ENCODE results near the gene HBB. TPM values are rescaled to one million over a fixed set of nuclear protein-coding genes. Genes with fewer than 3 reads are reported as not detected.
A peak's percentile ranks its signal among the peaks of the same experiment; 100 is the strongest.

HBB gene
- total RNA-seq, 1 experiment from 2014 or later: not detected

DNA sequence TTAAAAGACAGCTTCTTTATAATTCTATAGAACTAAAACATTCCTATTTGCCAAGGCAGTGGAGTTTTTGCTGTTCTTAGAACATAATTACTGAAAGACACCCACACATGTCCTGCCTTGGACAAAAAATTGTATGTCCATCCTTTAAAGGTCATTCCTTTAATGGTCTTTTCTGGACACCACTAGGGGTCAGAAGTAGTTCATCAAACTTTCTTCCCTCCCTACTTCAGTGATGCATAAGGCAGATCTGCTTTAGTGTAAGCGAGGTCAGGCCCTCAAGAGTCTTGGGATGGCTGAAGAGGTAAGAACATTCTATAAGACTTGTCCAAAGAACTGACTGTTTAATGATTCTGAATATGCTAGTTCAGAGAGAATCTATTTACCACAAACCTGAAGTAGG, 22.1 kb downstream of the HBB start:
- Histone ChIP-seq H3K4ac (ENCODE audit: low read depth, low read length) (no peak overlapping the region), H4K8ac (replicated peaks; ENCODE audit: insufficient read length, low read depth, low read length) (no peak overlapping the region), H2AK5ac (ENCODE audit: insufficient read length, low read length) (no peak overlapping the region), H3K23me2 (ENCODE audit: insufficient read length, low read depth, low read length, poor library complexity, severe bottlenecking) (no peaks in the 10 kb centered on the region), H3K9me3 (ENCODE audit: control insufficient read depth, low read depth, low read length) (no peaks in the 10 kb centered on the region), H4K5ac (ENCODE audit: insufficient read length, low read depth, low read length) (no peak overlapping the region), H4K91ac (ENCODE audit: insufficient read length, low read depth, low read length) (no peak overlapping the region), H2BK5ac (ENCODE audit: insufficient read length, low read length) (no peak overlapping the region), H3T11ph (ENCODE audit: low read length) (no peak overlapping the region), H2BK15ac (ENCODE audit: low read depth, low read length) (no peak overlapping the region), H3K27ac (ENCODE audit: insufficient read length, low read depth, low read length) (no peak overlapping the region), H3K4me1 (ENCODE audit: insufficient read depth, low read length) (no peaks in the 10 kb centered on the region), H3K56ac (ENCODE audit: insufficient read length, low read depth, low read length) (no peak overlapping the region), H3K79me2 (ENCODE audit: insufficient read depth, low read length) (no peaks in the 10 kb centered on the region), H2BK12ac (ENCODE audit: insufficient read length, low read depth, low read length) (no peak overlapping the region), H3K79me1 (ENCODE audit: insufficient read depth, low read depth, low read length, poor library complexity, severe bottlenecking) (no peaks in the 10 kb centered on the region), H3K14ac (ENCODE audit: insufficient read depth, low read length) (no peak overlapping the region), H3K23ac (ENCODE audit: insufficient read length, low read depth, low read length) (no peak overlapping the region), H4K20me1 (ENCODE audit: control insufficient read depth, insufficient read depth, insufficient read length) (no peaks in the 10 kb centered on the region), H3K18ac (ENCODE audit: insufficient read length, low read depth, low read length) (no peak overlapping the region), H2BK120ac (ENCODE audit: low read depth, low read length, poor library complexity, severe bottlenecking) (no peak overlapping the region), H3K4me2 (ENCODE audit: insufficient read depth, insufficient read length, low read length) (no peak overlapping the region), H2BK20ac (ENCODE audit: low read depth, low read length, poor library complexity, severe bottlenecking) (no peak overlapping the region), H3K27me3 (ENCODE audit: insufficient read depth, low read length) (no peaks in the 10 kb centered on the region), H2AFZ (ENCODE audit: low read length) (no peak overlapping the region), H3K9ac (ENCODE audit: extremely low read depth, insufficient read length, low read length) (no peak overlapping the region)
- no peak for DNase-seq
- no peaks in the 10 kb centered on the region for H3K9me3 Mint-ChIP-seq
- H3K4me1 Mint-ChIP-seq: peaks cover 0 to 4% of the 10 kb centered on the region in 2 experiments; a peak in 1 of 4 replicates
- H3K4me3 Mint-ChIP-seq: no peak overlapping the region
- H3K27me3 Mint-ChIP-seq (ENCODE audit: low read depth): no peaks in the 10 kb centered on the region
- TF ChIP-seq, protein P1, sequence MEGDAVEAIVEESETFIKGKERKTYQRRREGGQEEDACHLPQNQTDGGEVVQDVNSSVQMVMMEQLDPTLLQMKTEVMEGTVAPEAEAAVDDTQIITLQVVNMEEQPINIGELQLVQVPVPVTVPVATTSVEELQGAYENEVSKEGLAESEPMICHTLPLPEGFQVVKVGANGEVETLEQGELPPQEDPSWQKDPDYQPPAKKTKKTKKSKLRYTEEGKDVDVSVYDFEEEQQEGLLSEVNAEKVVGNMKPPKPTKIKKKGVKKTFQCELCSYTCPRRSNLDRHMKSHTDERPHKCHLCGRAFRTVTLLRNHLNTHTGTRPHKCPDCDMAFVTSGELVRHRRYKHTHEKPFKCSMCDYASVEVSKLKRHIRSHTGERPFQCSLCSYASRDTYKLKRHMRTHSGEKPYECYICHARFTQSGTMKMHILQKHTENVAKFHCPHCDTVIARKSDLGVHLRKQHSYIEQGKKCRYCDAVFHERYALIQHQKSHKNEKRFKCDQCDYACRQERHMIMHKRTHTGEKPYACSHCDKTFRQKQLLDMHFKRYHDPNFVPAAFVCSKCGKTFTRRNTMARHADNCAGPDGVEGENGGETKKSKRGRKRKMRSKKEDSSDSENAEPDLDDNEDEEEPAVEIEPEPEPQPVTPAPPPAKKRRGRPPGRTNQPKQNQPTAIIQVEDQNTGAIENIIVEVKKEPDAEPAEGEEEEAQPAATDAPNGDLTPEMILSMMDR (conservative IDR thresholded peaks at IDR 0.05): peak; percentile 74
- no peaks in the 10 kb centered on the region for H3K36me3 Mint-ChIP-seq (ENCODE audit: insufficient read depth in 1 of 3, low read depth in 3 of 3)
- no peak overlapping the region for H3K27ac Mint-ChIP-seq
- no CpG with 5 or more reads among the region's 1 CpG for whole genome bisulfite sequencing (ENCODE audit: extremely low coverage, insufficient read length, low lambda C conversion rate)

Measured in H9 (cell line).